GM18517 (cell line): ENCODE measurements around the gene CD300C.
"Not testable (repeated sequence)": the region's sequence is repeated elsewhere in the genome, so short reads cannot be mapped to it uniquely, and the experiment has no call there.

Experiments
- ATAC-seq: cut with Tn5 transposase; IDR thresholded peaks from one replicate; pipeline ENCODE4 v1.9.1; 2021; ENCODE audit warnings: mild to moderate bottlenecking, moderate library complexity; ENCODE audit not compliant: unreplicated experiment

The CD300C gene

GRCh38 chr17:74532115-74532514 is 13.8 kb downstream of the CD300C start:
- no peak for ATAC-seq

DNA sequence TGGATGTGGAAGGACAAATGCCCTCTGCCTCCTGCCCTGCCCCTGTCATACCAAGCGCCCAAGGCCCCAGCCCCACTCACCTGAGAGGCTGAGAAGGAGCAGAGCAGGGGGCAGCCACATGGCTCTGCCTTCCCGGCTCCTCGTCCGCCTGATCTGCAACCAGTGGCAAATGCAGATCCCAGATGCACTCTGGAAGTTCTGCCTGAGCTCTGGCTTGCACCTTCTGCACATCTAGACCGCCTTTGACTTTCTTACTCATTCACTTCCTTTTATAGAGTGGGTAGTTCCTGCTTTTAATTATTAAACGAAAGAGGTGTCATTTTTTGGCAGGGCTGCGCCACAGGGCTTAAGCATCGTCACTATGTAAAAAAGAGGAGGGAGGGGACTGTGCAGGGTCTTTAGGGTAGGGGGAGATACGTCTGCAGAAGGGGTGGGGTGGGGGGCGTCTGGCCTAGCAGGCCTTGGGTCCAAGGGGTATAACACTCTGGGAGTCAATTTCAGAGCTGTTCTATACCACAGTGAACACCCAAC is 14.6 kb downstream of the CD300C start, which contains the start of gene CD300LB:
Gene CD300LB (minus strand): TSS at position 245 of the 531 bp plus-strand sequence. CDS start 125 bp downstream, at position 120.
- ATAC-seq, result no peak

DNA sequence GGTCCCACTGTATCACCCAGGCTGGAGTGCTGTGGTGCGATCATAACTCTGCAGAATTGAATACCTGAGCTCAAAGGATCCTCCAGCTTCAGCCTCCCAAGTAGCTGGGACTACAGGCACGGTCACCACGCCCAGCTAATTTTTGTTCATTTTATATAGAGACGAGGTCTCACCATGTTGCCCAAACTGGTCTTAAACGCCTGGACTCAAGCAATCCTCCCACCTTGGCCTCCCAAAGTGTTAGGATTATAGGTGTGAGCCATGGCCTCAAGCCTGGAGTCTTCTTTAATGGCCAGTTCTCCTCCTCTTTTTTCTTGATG is 15.1 kb downstream of the CD300C start:
- ATAC-seq, result no peak

DNA sequence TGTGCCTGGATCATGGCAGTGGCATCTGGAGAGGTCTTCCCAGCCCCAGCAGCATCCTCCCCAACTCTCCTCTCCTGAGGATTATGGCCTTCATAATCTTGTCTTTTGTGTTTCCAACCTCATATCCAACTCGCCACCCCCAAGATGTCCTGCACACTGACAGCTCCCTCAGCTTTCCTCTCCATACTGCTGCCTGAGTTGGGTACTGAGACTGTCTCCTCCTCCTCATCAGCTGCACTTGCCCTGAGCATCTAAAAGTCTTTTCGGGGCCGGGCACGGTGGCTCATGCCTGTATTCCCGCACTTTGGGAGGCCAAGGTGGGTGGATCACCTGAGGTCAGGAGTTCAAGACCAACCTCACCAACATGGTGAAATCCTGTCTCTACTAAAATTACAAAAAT is 16.7 kb downstream of the CD300C start:
- no peak for ATAC-seq

DNA sequence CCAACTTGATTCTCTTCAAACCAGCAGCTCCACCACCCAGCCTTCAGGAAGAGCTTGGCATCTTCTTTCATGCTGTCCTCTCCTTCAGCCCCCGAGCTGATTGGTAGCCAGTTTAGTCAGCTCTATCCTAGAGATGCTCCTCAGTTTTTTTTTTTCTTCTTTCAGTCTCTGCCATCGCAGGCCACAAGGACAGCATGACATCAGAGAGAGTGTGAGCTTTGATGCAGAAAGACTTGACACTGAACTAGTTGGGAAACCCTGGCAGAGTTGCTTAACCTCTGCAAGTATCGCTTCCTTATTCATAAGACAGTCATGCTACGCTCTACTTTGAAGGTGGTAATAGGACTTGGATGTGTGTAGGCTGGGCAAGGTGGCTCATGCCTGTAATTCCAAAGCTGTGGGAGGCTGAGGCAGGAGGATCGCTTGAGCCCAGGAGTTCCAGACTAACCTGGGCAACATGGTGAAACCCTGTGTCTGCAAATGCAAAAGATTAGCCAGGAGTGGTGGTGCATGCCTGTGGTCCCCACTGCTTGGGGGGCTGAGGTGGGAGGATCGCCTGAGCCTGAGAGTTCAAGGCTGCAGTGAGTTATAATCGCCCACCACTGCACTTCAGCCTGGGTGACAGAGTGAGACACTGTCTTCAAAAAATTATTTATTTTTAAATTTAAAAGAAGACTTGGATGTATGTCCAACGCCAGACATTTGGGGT is 17.3 kb downstream of the CD300C start:
- ATAC-seq, result peak; percentile 78

GRCh38 chr17:74527756-74528155 is 18.2 kb downstream of the CD300C start:
- ATAC-seq, result no peak

GRCh38 chr17:74527081-74527480 is 18.8 kb downstream of the CD300C start:
- ATAC-seq, result no peak

- no peak for ATAC-seq
These were observed 19.2 kb downstream of the CD300C start for GRCh38 chr17:74526681-74527080.

GRCh38 chr17:74525781-74526288 is 20.1 kb downstream of the CD300C start:
- ATAC-seq, result no peak

- no peak for ATAC-seq
These were observed 20.5 kb downstream of the CD300C start for GRCh38 chr17:74525465-74525725.

GRCh38 chr17:74524653-74525464 is 21.1 kb downstream of the CD300C start:
- no peak for ATAC-seq

- no peak for ATAC-seq
These were observed 22.6 kb downstream of the CD300C start for GRCh38 chr17:74523308-74523707.

GRCh38 chr17:74522381-74523105 is 23.4 kb downstream of the CD300C start:
- no peak for ATAC-seq

DNA sequence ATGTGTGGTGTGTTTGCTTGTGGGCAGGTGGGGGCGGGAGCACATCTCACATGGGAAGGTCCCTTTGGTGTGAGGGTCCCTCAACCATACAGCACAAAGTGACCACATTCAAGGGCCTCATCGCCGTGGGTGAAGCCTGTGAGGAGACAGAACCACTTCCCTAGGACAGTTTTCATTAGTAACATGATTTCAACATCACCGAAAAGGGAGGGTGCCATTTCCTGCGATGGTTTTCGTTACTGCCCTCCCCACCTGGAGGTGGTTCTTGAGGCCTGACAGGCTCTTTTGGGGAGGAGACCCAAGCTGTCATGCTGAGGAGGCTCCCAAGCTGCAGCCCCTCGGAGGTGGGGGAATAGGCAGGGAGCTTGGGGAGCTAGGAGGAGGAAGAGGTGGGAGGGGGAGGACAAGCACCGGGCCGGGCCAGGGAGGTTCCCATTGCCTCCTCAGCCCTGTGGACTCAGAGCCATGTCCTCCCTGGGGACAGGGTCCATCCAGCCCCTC is 24.2 kb downstream of the CD300C start:
- no peak for ATAC-seq

DNA sequence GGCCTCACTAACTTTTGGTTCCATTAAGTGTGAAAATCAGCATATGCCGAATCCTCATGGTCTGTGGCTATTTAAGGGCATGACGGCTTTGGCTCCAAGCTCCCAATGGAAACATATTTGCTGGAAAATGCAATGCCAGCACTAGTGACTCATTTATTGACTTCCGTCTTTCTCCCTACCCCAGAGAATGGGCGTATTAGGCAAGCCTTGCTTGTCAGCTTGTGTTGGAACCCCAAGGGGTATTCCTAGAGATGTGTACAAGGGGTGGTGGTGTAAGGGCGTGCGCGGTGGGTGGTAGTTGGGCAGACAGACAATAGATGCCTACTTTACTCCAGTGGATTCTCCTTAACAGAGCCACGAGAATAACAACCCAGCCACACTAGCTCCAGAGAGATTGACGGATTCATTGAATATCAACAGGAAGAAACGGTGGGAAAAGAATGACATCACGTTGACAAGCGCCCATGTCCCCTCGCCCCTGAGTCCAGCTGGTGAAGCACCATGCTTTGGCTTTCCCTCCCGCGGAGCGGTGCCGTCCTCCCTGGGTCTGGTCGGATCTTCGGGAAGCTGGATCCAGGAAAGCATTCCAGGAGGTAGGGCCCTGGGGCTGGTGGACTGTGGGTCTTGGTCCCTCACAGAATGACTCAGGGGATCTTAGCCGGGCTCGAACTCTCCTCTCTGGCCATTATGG is 25.0 kb downstream of the CD300C start:
- no peak for ATAC-seq

DNA sequence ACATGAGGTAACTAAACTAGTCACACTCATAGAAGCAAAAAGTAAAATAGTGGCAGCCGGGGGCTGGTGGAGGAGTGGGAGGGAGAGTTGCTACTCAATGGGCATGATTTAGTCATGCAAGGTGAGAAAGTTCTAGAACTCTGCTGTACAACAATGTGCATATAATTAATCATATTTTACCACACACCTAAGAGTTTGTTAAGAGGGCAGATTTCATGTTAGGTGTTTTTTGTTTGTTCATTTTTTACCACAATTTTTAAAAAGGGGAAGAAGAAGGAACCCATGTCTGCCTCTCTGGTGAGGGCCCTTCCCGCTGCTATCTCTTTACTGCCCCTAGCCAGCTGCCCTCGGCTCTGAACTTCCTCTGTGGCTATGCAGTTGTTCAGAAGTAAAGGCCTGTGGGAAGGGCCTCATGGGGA is 25.9 kb downstream of the CD300C start:
- no peak for ATAC-seq

GRCh38 chr17:74518413-74518981 is 27.4 kb downstream of the CD300C start:
- not testable (repeated sequence) for ATAC-seq

- no peak for ATAC-seq
These were observed 29.2 kb downstream of the CD300C start for GRCh38 chr17:74516561-74517328.

- no peak for ATAC-seq
These were observed 30.0 kb downstream of the CD300C start for GRCh38 chr17:74515941-74516340.
